Tibial nerve (tissue), 4 donors: ENCODE data around the gene XIRP1.

Experiments used
- EP300 ChIP-seq, 2 donors: sonication (generic); formaldehyde crosslinking; IDR thresholded peaks; one replicate each; pipeline ENCODE4 v1.6.1; 2017; ENCODE audit warnings: antibody characterized with exemption in 2 of 2, mild to moderate bottlenecking in 1 of 2
- TF ChIP-seq, protein P1 (sequence below), 5 experiments: fragments of 200-600 bp in 3 of 5; fragments of 450-650 bp in 2 of 5; sonication (generic) in 3 of 5; IDR thresholded peaks; one replicate each; pipeline ENCODE4 v1.5.1; 2016 to 2019; ENCODE audit warnings: antibody characterized with exemption in 5 of 5, mild to moderate bottlenecking in 3 of 5, moderate library complexity in 2 of 5

DNA sequence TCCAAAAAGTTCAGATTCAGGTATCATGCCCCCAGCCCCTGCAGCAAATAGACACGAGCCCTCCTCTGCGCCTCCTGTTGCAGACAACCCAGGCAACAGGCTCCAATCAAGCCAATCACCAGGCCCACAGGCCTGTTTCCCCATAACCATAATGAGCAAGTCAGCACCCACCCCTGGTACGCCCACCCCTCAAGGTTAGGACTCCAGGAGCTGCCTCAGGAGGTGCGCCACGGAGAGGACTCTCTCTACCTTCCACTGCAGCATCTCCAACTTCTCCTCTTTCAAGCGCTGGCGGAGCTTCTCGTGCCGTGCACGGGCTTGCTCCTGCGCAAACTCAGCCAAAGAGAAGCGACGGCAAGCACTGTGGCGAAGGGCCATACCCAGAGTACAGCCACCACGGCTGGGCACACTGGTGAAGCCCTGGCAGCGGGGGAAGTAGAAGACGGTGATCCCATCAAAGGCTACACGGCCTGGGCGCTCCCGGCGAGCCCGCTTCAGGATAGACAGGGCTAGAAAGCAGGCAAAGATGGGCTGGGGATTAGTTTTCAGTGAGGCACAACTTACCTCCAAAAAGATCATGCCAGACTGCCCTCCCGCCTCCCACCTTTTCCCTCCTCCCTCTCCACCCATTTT lies 47.5 kb downstream of the XIRP1 start:
- no peak for TF ChIP-seq EP300 (IDR thresholded peaks at IDR 0.05)
- TF ChIP-seq, protein P1, sequence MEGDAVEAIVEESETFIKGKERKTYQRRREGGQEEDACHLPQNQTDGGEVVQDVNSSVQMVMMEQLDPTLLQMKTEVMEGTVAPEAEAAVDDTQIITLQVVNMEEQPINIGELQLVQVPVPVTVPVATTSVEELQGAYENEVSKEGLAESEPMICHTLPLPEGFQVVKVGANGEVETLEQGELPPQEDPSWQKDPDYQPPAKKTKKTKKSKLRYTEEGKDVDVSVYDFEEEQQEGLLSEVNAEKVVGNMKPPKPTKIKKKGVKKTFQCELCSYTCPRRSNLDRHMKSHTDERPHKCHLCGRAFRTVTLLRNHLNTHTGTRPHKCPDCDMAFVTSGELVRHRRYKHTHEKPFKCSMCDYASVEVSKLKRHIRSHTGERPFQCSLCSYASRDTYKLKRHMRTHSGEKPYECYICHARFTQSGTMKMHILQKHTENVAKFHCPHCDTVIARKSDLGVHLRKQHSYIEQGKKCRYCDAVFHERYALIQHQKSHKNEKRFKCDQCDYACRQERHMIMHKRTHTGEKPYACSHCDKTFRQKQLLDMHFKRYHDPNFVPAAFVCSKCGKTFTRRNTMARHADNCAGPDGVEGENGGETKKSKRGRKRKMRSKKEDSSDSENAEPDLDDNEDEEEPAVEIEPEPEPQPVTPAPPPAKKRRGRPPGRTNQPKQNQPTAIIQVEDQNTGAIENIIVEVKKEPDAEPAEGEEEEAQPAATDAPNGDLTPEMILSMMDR (IDR thresholded peaks at IDR 0.05): no peak
